ENCODE measurements around the gene KPNB1.

The KPNB1 gene

DNA sequence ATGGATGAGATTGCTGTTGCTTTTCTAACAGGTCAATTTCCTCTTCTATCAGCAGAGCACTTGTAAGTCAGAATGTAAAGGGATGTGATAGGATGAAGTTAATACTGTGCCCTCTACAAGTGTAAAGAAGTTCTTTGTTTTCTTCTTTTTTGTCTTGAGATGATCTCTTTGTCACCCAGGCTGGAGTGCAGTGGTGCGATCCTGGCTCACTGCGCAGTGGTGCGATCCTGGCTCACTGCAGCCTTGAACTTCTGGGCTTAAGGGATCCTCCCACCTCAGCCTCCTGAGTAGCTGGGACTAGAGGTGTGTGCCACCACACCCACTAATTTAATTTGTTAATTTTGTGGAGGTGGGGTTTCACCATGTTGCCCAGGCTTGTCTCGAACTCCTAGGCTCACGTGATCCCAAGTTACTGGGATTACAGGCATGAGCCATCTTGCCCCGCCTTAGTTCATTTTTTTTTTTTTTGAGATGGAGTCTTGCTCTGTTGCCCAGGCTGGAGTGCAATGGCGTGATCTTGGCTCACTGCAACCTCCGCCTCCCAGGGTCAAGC lies 21.6 kb upstream of the KPNB1 start:
- TF ChIP-seq, protein P1, sequence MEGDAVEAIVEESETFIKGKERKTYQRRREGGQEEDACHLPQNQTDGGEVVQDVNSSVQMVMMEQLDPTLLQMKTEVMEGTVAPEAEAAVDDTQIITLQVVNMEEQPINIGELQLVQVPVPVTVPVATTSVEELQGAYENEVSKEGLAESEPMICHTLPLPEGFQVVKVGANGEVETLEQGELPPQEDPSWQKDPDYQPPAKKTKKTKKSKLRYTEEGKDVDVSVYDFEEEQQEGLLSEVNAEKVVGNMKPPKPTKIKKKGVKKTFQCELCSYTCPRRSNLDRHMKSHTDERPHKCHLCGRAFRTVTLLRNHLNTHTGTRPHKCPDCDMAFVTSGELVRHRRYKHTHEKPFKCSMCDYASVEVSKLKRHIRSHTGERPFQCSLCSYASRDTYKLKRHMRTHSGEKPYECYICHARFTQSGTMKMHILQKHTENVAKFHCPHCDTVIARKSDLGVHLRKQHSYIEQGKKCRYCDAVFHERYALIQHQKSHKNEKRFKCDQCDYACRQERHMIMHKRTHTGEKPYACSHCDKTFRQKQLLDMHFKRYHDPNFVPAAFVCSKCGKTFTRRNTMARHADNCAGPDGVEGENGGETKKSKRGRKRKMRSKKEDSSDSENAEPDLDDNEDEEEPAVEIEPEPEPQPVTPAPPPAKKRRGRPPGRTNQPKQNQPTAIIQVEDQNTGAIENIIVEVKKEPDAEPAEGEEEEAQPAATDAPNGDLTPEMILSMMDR (IDR thresholded peaks at IDR 0.05; ENCODE audit: low read depth, low read length), result no peak
- H3K4me3 ChIP-seq (ENCODE audit: low read depth, low read length), result no peak overlapping the region

DNA sequence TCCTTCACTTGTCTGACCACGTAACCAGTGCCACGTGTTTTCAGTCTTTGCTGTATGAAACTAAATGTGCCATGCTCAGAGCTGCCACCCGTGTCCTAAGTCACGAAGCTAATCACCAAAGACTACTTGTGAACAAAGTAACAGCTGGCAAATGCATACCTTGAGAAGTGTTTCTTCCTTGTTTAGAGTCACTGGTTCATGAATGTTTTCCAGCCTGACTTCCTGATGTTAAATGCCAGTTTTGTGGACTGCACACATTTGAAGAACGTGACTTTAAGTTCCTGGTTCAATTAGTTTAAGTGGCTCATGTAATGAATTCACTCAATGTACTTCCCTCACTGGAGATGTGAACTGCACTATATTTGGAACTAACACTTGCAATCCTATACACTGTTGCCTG lies 19.9 kb upstream of the KPNB1 start:
- no peak overlapping the region for H3K4me3 ChIP-seq (ENCODE audit: low read depth, low read length)
- TF ChIP-seq, protein P1 (IDR thresholded peaks at IDR 0.05; ENCODE audit: low read depth, low read length), result no peak

DNA sequence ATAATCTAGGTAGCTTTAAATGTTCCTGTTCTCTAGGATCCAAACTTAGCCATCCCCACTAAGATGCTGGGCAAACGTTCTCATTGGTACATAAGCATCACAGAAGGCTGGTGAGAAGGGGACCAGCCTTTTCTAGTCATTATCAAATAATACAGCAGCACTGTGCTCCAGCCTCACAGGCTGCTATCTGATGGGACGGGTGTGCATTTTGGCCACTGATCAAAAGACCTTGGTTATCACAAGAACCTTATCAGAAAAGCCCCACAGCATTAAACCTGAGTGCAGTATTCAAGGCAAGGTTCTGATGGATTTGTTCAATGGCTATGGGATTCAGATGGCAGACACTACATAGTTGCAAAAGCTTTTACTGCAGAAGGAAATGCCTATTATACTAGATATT lies 19.1 kb upstream of the KPNB1 start:
- TF ChIP-seq, protein P1 (IDR thresholded peaks at IDR 0.05; ENCODE audit: low read depth, low read length), result no peak
- no peak overlapping the region for H3K4me3 ChIP-seq (ENCODE audit: low read depth, low read length)

DNA sequence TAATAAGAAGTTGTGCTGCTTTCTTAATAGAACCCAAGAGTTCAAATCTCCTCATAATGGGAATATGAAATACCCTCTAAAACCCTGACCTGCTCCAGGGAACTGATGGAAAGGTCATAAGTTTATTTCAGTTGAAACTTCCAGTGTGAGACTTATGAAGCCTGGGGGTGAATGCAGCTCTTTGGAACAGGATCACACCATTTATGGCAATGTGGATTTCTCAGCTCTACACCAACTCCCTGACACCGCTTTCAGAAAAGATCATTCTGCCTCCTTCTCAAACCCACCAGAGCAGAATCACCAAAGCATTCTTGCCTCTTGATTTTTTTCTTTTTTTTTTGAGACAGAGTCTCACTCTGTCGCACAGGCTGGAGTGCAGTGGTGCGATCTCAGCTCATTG lies 16.7 kb upstream of the KPNB1 start:
- no peak overlapping the region for H3K4me3 ChIP-seq (ENCODE audit: low read depth, low read length)
- TF ChIP-seq, protein P1 (IDR thresholded peaks at IDR 0.05; ENCODE audit: low read depth, low read length), result no peak

DNA sequence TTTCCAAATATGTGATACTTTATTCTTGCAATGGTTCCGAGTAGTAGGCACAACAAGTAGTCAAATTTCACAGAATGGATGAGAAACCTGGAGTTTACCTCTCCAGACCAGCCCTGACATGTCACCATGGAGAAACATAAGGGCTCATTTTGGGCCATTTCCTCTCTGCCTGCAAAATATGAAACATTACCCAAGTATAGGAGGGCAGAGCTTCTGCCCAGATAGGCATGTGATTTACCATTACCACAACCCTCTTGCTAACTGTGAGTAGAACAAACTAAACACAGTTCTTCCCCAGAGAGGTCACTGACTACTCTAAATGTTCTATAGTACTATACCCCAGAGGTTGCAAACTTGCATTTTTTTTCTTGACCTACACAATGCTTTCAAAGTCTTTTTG lies 15.7 kb upstream of the KPNB1 start:
- H3K4me3 ChIP-seq (ENCODE audit: low read depth, low read length), result no peak overlapping the region
- TF ChIP-seq, protein P1 (IDR thresholded peaks at IDR 0.05; ENCODE audit: low read depth, low read length), result no peak

DNA sequence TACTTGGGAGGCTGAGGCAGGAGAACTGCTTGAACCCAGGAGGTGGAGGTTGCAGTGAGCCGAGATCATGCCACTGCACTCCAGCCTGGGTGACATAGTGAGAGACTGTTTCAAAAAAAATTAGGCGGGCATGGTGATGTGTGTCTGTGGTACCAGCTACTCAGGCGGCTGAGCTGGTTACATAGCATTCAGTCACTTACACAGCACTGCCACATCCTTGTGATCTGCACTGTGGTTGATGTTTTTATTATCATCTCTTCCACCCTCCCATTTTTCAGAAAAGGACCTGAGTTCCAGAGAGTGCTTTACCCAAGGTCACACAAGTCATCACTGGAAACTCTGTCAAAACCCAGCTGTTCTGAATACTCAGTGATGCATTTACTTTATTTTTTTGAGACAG lies 14.8 kb upstream of the KPNB1 start:
- TF ChIP-seq, protein P1 (IDR thresholded peaks at IDR 0.05; ENCODE audit: low read depth, low read length), result no peak
- no peak overlapping the region for H3K4me3 ChIP-seq (ENCODE audit: low read depth, low read length)

- TF ChIP-seq, protein P1 (IDR thresholded peaks at IDR 0.05; ENCODE audit: low read depth, low read length), result no peak
- no peak overlapping the region for H3K4me3 ChIP-seq (ENCODE audit: low read depth, low read length)
Observed at GRCh38 chr17:47635734-47636133, 14.0 kb upstream of the KPNB1 start.
